PC-9 (cell line): ENCODE measurements around the gene SYTL5. TPM values are rescaled to one million over a fixed set of nuclear protein-coding genes. Genes with fewer than 3 reads are reported as not detected.

Source experiments
- BruUV-seq: library from RNA; stranded (reverse); fragments of 400-500 nt; replicated peaks from 2 replicates; lab custom pipeline; 2021; lab: Mats Ljungman, UMichigan
- CTCF ChIA-PET: fragments of 300-600 bp; sonication (Branson Sonifier 250); formaldehyde crosslinking; loops from one replicate; lab custom pipeline; 2022; ENCODE audit warnings: antibody characterized with exemption; lab: Charles Lee
- POLR2A ChIA-PET: fragments of 300-600 bp; sonication (Branson Sonifier 250); formaldehyde crosslinking; loops from one replicate; lab custom pipeline; 2022; ENCODE audit warnings: antibody characterized with exemption; ENCODE audit not compliant: unreplicated experiment; lab: Charles Lee
- DNase-seq, 2 experiments: peaks; one replicate each; pipeline versions ENCODE4 v3.0.0 to v3.0.0-alpha.2; 2015 to 2022; ENCODE audit warnings: mixed read lengths in 1 of 2
- H2AFZ ChIP-seq: fragments of 200-600 bp; sonication (generic); 2 replicates; pipeline ENCODE4 v1.8.1; 2017; ENCODE audit warnings: antibody characterized with exemption
- H3F3A ChIP-seq: fragments of 200-600 bp; sonication (generic); 2 replicates; pipeline ENCODE4 v1.8.1; 2017; ENCODE audit warnings: antibody characterized with exemption, mild to moderate bottlenecking, low read depth; ENCODE audit not compliant: insufficient read depth
- H3K27ac ChIP-seq: fragments of 200-600 bp; sonication (generic); 2 replicates; pipeline ENCODE4 v1.6.1; 2016; ENCODE audit warnings: mixed run types
- H3K27me3 ChIP-seq: fragments of 200-600 bp; sonication (generic); 2 replicates; pipeline ENCODE4 v1.6.1; 2016; ENCODE audit warnings: low read depth, mixed run types; ENCODE audit not compliant: insufficient read depth
- H3K36me3 ChIP-seq: fragments of 200-600 bp; sonication (generic); 2 replicates; pipeline ENCODE4 v1.6.1; 2016; ENCODE audit warnings: low read depth, mixed run types
- H3K4me1 ChIP-seq: fragments of 200-600 bp; sonication (generic); replicated peaks from 2 replicates; pipeline ENCODE4 v1.6.1; 2016; ENCODE audit warnings: mixed run types; ENCODE audit not compliant: insufficient read depth
- H3K4me2 ChIP-seq: fragments of 200-600 bp; sonication (generic); 2 replicates; pipeline ENCODE4 v1.6.1; 2017; ENCODE audit warnings: mixed run types
- H3K4me3 ChIP-seq: fragments of 200-600 bp; sonication (generic); 2 replicates; pipeline ENCODE4 v1.6.1; 2016; ENCODE audit warnings: mixed run types
- H3K79me2 ChIP-seq: fragments of 200-600 bp; sonication (generic); 2 replicates; pipeline ENCODE4 v1.6.1; 2017; ENCODE audit warnings: low read depth, mixed run types
- H3K9me2 ChIP-seq: fragments of 200-600 bp; sonication (generic); 2 replicates; pipeline ENCODE4 v1.8.1; 2017; ENCODE audit warnings: mild to moderate bottlenecking; ENCODE audit not compliant: insufficient read depth
- H3K9me3 ChIP-seq: fragments of 200-600 bp; sonication (generic); 2 replicates; pipeline ENCODE4 v1.8.1; 2016; ENCODE audit warnings: low read depth; ENCODE audit not compliant: insufficient read depth
- H4K20me1 ChIP-seq: fragments of 200-600 bp; sonication (generic); 2 replicates; pipeline ENCODE4 v1.8.1; 2017; ENCODE audit not compliant: insufficient read depth
- EZH2 ChIP-seq: fragments of 200-600 bp; sonication (generic); IDR thresholded peaks from 2 replicates; pipeline ENCODE4 v1.8.0; 2017; ENCODE audit warnings: antibody characterized with exemption, low read depth
- intact Hi-C: fragments of 100-400 bp; cut with micrococcal nuclease; formaldehyde crosslinking; loops from one replicate; pipeline ENCODE4 v1.10.0; 2022; ENCODE audit not compliant: unreplicated experiment
- total RNA-seq: library from RNA; stranded (reverse); gene quantifications from 2 replicates; pipeline ENCODE4 v1.2.3, GENCODE V29; 2021
- TF ChIP-seq, protein P1 (sequence below): fragments of 200-600 bp; sonication (generic); conservative IDR thresholded peaks from 2 replicates; pipeline ENCODE4 v1.6.1; 2017; ENCODE audit warnings: mixed run types, antibody characterized with exemption, mild to moderate bottlenecking, moderate library complexity

Gene SYTL5
- total RNA-seq, 1 experiment from 2014 or later, result not detected

DNA sequence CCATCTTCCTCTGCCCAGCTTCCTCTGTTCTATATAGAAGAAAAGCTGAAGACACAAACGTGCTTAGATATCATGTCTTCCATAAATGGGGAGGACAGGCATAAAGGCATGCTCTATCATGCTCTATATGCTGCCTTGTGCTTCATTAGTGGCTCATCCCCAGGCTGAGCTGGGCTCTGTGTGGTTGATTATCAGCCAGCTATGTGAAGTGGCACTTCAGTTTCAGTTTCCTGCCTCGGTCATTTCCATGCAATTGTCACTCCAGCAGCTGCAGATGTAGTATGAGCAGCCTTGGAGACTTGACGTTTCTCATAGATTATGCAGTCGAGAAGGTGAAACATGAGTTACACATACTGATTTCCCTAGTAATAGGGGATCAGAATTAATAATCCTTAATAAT lies 106.2 kb downstream of the SYTL5 start:
- no peaks in the 10 kb centered on the region for H3K4me1 ChIP-seq
- H3K9me3 ChIP-seq, result no peaks in the 10 kb centered on the region
- no peak for TF ChIP-seq EZH2
- TF ChIP-seq, protein P1, sequence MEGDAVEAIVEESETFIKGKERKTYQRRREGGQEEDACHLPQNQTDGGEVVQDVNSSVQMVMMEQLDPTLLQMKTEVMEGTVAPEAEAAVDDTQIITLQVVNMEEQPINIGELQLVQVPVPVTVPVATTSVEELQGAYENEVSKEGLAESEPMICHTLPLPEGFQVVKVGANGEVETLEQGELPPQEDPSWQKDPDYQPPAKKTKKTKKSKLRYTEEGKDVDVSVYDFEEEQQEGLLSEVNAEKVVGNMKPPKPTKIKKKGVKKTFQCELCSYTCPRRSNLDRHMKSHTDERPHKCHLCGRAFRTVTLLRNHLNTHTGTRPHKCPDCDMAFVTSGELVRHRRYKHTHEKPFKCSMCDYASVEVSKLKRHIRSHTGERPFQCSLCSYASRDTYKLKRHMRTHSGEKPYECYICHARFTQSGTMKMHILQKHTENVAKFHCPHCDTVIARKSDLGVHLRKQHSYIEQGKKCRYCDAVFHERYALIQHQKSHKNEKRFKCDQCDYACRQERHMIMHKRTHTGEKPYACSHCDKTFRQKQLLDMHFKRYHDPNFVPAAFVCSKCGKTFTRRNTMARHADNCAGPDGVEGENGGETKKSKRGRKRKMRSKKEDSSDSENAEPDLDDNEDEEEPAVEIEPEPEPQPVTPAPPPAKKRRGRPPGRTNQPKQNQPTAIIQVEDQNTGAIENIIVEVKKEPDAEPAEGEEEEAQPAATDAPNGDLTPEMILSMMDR, result no peak
- POLR2A ChIA-PET, result no interaction called here
- no TSS peak for BruUV-seq
- no peak overlapping the region for H3K4me3 ChIP-seq
- H2AFZ ChIP-seq, result no peak overlapping the region
- no peaks in the 10 kb centered on the region for H4K20me1 ChIP-seq
- intact Hi-C loops, result no loop called here
- no peaks in the 10 kb centered on the region for H3K27me3 ChIP-seq
- no peaks in the 10 kb centered on the region for H3K36me3 ChIP-seq
- H3K27ac ChIP-seq, result no peak overlapping the region
- no peak overlapping the region for H3K4me2 ChIP-seq
- no peaks in the 10 kb centered on the region for H3K9me2 ChIP-seq
- no peaks in the 10 kb centered on the region for H3F3A ChIP-seq
- CTCF ChIA-PET, result no interaction called here
- no peak for DNase-seq
- no peaks in the 10 kb centered on the region for H3K79me2 ChIP-seq

DNA sequence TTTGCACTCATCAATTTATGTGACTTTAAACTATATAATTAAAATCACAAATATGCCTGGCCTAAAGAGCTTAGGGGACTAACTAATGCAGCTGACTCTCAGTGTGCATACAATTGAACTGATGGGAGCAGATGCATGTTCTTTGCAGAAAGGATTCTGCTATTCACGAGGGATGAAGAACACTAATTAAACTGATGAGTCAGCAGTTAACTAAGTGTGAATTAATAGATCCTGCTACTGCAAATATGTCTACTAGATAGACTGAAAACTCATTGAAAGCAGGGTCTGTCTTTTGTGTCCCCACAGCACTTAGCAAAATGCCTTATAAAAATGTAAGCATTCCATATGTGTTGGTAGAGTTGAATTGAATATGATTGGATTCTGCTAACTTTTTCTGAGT lies 110.4 kb downstream of the SYTL5 start:
- no peak overlapping the region for H3K4me3 ChIP-seq
- ChIA-PET CTCF (no interaction called here), POLR2A (no interaction called here)
- H3K9me2 ChIP-seq, result no peaks in the 10 kb centered on the region
- no peaks in the 10 kb centered on the region for H3K79me2 ChIP-seq
- H3K36me3 ChIP-seq, result no peaks in the 10 kb centered on the region
- no peaks in the 10 kb centered on the region for H3K4me1 ChIP-seq
- no peak overlapping the region for H3K27ac ChIP-seq
- H3F3A ChIP-seq, result no peaks in the 10 kb centered on the region
- intact Hi-C loops, result no loop called here
- BruUV-seq, result no TSS peak
- no peak overlapping the region for H2AFZ ChIP-seq
- no peak overlapping the region for H3K4me2 ChIP-seq
- H4K20me1 ChIP-seq, result no peaks in the 10 kb centered on the region
- H3K27me3 ChIP-seq, result no peaks in the 10 kb centered on the region
- no peaks in the 10 kb centered on the region for H3K9me3 ChIP-seq
- TF ChIP-seq, protein P1, result no peak
- TF ChIP-seq EZH2, result no peak
- DNase-seq, result no peak

GRCh38 chrX:38117485-38117884 lies 111.1 kb downstream of the SYTL5 start:
- H3K4me2 ChIP-seq, result no peak overlapping the region
- no TSS peak for BruUV-seq
- ChIA-PET POLR2A (no interaction called here), CTCF (no interaction called here)
- no peaks in the 10 kb centered on the region for H3F3A ChIP-seq
- H3K27me3 ChIP-seq, result no peaks in the 10 kb centered on the region
- no peaks in the 10 kb centered on the region for H3K36me3 ChIP-seq
- H3K4me1 ChIP-seq, result no peaks in the 10 kb centered on the region
- DNase-seq, result no peak
- no peak for TF ChIP-seq EZH2
- TF ChIP-seq, protein P1, result no peak
- no peaks in the 10 kb centered on the region for H4K20me1 ChIP-seq
- H3K79me2 ChIP-seq, result no peaks in the 10 kb centered on the region
- no peak overlapping the region for H3K27ac ChIP-seq
- H3K9me2 ChIP-seq, result no peaks in the 10 kb centered on the region
- H3K9me3 ChIP-seq, result no peaks in the 10 kb centered on the region
- no peak overlapping the region for H2AFZ ChIP-seq
- H3K4me3 ChIP-seq, result no peak overlapping the region
- intact Hi-C loops, result no loop called here
